GM18873 (cell line): ENCODE data around the gene EFCAB6.

ENCODE experiments used
- ATAC-seq: cut with Tn5 transposase; IDR thresholded peaks from one replicate; pipeline ENCODE4 v1.9.1; 2021; ENCODE audit warnings: mild to moderate bottlenecking, moderate library complexity, moderate number of reproducible peaks; ENCODE audit not compliant: unreplicated experiment, low FRiP score

Gene EFCAB6

GRCh38 chr22:43812149-43812842, at the start of gene EFCAB6:
EFCAB6 (minus strand) TSS chr22:43812305; CDS start chr22:43782318, 29,987 bp downstream.
- ATAC-seq: peak; percentile 73

GRCh38 chr22:43861529-43861928, 49.4 kb upstream of the EFCAB6 start:
- ATAC-seq: no peak

- no peak for ATAC-seq
Observed at GRCh38 chr22:43860831-43861230, 48.7 kb upstream of the EFCAB6 start.

GRCh38 chr22:43860126-43860525, 48.0 kb upstream of the EFCAB6 start:
- ATAC-seq: no peak

- no peak for ATAC-seq
Observed at GRCh38 chr22:43859621-43860020, 47.5 kb upstream of the EFCAB6 start.

- no peak for ATAC-seq
Observed at GRCh38 chr22:43859176-43859575, 47.1 kb upstream of the EFCAB6 start.

GRCh38 chr22:43858156-43858895, 46.2 kb upstream of the EFCAB6 start:
- ATAC-seq: no peak

GRCh38 chr22:43857367-43857766, 45.3 kb upstream of the EFCAB6 start:
- ATAC-seq: no peak

- ATAC-seq: no peak
Observed at GRCh38 chr22:43855431-43855830, 43.3 kb upstream of the EFCAB6 start.

GRCh38 chr22:43854786-43855271, 42.7 kb upstream of the EFCAB6 start:
- ATAC-seq: no peak

GRCh38 chr22:43854121-43854785, 42.1 kb upstream of the EFCAB6 start:
- no peak for ATAC-seq

GRCh38 chr22:43853328-43853931, 41.3 kb upstream of the EFCAB6 start:
- ATAC-seq: no peak

- ATAC-seq: no peak
Observed at GRCh38 chr22:43852573-43853327, 40.6 kb upstream of the EFCAB6 start.

GRCh38 chr22:43851979-43852307, 39.8 kb upstream of the EFCAB6 start:
- no peak for ATAC-seq

- ATAC-seq: no peak
Observed at GRCh38 chr22:43851058-43851978, 39.2 kb upstream of the EFCAB6 start.

- no peak for ATAC-seq
Observed at GRCh38 chr22:43850529-43850928, 38.4 kb upstream of the EFCAB6 start.

GRCh38 chr22:43849731-43850130, 37.6 kb upstream of the EFCAB6 start:
- no peak for ATAC-seq

- no peak for ATAC-seq
Observed at GRCh38 chr22:43848366-43849171, 36.5 kb upstream of the EFCAB6 start.
